GM19238 (cell line): Measurements from ENCODE around the gene DYNLL2.
"Not testable (repeated sequence)": the region's sequence is repeated elsewhere in the genome, so short reads cannot be mapped to it uniquely, and the experiment has no call there.

Experiments used
- DNase-seq: peaks from one replicate; pipeline ENCODE4 v3.0.0; 2011; ENCODE audit warnings: low spot score; ENCODE audit not compliant: insufficient read length

Gene DYNLL2

GRCh38 chr17:58072862-58073261 lies 10.4 kb upstream of the DYNLL2 start:
- no peak for DNase-seq

- not testable (repeated sequence) for DNase-seq
These were observed 10.0 kb upstream of the DYNLL2 start for GRCh38 chr17:58073266-58073665.

- DNase-seq, result not testable (repeated sequence)
These were observed 8.8 kb upstream of the DYNLL2 start for GRCh38 chr17:58074406-58074805.

GRCh38 chr17:58079300-58080033 lies 3.8 kb upstream of the DYNLL2 start:
- DNase-seq, result no peak

GRCh38 chr17:58081646-58082340 lies 1.4 kb upstream of the DYNLL2 start:
- DNase-seq, result no peak

DNA sequence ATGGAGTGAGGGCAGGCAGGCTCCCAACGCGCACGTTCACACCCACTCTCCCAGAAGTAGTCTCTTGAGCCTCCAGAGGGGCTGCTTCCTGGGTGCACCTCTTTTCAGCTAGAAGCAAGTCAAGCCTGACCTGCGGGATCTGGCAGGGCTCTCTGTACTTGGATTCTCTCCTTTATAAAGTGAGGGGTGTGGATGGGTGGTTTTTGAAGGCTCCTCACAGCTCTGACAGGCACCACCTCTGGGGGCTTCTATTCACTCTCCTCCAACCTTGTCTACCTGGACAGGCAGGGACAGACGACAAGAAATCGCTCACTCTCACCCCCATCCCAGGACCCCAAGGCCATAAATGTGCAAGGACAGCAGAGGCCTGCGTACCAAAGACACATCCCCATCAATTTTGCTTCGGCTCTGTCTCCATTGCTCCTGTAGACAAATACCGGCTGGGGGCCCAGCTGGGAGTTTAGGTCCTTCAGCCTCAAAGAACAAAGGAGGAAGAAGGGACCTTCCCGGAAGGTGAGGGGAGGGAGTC lies 814 bp upstream of the DYNLL2 start:
- no peak for DNase-seq

DNA sequence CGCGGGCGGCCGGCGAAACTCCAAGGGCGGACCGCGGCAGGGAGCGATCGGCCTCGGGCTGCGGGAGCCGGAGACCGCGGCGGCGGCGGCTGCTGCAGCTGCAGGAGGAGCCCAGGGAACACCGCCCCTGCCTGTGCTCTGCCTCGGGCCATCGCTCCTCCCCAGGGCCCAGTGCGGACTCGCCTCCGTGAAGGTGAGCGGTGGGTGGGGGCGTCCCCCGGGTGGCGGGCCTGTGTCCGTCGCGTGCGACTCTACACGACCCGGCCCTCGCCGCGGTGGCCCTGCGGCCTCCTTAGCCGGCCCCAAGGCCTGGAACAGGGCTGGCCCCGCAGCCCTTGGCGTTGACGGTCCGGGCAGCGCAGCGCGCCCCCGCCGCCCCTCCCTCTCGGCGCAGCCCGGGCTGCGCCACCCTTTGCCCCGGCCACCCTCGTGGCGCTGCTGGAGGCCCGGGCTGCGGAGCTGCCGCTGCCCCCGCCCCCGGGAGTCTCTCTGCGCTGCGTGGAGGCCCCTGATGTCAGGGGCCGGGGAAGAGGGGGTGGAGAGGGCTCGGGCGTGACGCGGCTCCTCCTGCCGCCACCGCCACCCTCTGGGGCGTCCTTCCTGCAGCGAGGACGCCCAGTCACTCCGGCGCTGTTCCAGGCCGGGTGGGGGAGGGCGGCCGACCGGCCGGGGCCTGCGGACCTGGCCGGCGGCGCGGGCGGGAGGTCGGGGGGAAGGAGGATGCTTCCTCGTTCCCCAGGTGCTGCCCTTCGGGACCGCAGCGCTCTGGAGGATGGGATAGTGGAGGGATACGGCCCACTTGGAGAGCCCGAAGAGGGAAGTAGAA lies 485 bp downstream of the DYNLL2 start:
- DNase-seq, result peak; percentile 72

DNA sequence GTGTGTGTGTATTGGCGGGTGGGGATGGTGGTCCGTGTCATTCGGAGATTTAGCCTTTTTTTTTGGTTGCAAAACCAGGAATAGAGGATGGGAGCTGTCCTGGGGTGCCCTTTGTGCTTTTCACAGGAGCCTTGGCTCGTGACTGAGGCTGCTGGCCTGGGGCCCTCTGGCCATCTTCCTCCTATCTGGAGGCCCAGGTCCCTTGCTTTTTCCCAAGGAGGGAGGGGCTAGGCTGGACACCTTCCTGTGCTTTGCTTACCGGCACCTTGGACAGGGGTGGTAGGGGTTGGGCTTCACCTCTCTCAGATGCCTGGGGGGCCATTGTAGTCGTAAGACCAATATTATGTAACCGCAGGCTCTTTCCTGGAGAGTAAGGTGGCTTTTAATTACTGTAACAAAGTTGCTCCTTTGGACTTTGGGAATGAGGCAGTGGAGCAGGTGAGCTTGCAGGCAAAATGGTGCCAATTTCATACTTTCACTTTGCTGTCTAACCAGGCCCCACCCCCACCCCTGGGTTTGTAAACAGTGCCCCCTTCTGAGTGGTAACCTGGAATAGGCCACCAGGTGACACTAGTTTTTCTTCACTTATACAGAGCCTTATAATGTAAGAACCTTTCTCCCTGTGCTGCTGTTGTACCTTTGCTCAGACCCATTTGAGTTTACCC lies 1.2 kb downstream of the DYNLL2 start:
- DNase-seq, result peak; percentile 45

DNA sequence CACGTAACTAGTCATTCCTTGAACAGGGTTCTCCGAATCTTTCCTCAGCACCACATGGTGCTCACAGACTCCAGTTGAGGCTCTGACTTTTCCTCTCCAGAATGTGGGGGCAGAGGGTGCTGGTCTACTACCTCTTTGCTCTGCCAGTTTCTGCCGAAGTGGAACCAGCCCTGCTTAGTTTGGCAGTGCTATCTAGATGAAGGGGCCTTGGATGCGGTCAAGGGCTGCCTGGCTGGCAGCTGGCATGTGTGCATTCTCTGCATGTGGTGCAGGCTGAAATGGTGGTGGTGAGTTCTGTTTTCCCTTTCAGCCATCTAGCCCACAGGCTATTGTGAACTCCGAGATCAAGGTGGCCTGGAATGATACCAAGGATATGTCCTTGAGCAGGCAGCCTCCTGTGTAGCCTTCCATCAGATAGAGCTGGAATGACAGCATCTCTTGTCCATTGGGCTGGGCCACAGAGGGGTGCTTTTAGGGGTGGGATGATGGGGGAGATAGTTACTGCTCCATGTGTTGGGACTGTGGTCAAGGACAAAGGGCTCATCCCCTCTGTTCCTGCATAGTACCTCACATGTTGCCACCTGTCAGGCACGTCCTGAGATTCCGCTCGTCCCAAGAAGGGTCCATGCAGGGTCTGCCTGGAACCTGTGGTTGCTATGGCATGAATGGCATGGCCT lies 2.0 kb downstream of the DYNLL2 start:
- DNase-seq, result no peak

- DNase-seq, result no peak
These were observed 3.7 kb downstream of the DYNLL2 start for GRCh38 chr17:58086953-58087352.

DNA sequence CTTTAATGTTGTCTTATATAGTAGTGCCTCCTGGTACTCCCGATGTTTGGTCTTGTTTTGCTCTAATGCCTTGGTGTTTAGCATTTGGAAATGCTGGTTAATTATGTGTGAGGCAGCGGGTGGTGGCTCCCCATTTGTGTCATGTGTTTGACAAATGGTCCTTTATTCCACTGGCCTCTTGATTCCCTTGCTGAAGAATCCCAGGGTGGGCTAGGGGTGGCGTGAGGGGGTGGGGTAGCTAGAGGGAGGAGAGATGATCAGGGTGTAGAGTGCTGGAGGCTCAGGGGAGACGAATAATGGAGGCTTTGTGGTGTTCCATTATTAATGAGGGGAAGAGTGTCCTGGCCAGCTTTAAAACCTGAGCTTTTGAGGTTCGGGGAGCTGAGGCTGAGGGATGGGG lies 5.4 kb downstream of the DYNLL2 start:
- no peak for DNase-seq

GRCh38 chr17:58089111-58089510 lies 5.9 kb downstream of the DYNLL2 start:
- DNase-seq, result no peak

DNA sequence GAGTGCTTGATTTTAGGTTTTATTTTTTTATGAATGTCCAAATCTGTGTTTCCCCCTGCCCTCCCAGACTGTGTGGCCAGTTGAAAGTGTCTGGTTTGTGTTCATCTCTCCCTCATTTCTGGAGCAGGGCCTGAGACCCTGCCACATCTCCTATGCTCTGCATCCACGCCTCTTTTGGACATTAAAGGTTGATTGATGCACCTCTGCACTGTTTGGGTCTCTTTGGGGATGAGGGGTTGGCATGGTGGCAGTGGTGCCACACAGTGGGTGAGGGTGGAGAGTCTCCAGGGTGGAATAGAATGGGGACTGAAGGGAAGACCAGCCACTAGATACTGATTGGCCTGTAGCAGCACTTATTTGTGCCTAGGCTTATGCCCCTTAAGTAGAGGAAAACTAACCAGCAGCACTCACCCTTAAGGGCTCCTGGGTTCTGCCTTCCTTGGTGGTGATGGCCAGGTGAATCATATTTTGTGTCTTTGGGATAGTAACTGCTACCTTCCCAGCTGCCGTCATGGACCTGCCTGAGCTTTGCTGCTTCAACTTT lies 7.9 kb downstream of the DYNLL2 start:
- no peak for DNase-seq

GRCh38 chr17:58092101-58092796 lies 9.0 kb downstream of the DYNLL2 start:
- no peak for DNase-seq

DNA sequence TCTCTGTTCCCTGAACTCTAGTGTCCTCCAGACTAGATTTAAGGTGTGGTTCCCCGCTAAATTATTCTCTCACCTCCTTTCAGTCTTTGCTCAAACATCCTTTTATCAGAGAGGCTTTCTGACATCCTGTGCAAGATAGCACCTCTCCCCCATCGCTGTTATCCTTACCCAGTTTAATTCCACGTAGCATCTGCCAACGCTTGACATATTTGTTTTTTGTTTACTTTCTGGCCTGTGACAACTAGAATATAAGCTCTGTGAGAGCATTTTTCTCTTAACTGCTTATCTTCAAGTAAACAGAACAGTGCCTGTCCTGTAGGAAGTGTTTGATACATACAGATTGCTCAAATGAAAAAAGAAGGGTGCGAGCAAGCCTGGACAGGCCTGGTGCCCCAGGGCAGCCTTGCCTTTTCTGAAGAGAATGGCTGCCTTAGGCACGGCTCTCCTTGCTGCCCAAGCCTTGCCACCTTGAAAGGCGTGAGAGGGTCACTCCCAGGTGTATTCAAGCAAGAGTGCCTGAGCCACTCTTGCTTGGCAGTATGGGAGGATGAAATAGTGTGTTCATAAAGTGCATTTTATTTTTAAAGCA lies 9.7 kb downstream of the DYNLL2 start:
- no peak for DNase-seq

DNA sequence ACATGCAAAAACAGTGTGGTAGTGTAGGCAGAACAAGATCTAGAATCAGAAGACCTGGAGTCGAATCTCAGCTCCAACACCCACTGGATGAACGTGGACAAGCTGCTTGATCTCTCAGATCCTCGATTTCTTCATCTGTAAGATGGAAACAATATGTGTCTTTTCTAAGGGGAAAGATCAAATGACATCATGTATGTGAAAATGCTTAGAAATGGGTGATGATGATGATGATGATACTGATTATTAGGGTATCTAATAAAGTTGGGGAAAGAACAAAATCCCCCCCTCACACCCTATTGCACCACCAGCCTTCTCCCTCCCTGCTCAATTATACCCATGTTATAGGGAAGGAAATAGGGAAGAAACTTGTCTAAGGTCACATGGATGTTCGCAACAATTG lies 10.9 kb downstream of the DYNLL2 start:
- no peak for DNase-seq

GRCh38 chr17:58096892-58097291 lies 13.7 kb downstream of the DYNLL2 start:
- no peak for DNase-seq

- no peak for DNase-seq
These were observed 14.3 kb downstream of the DYNLL2 start for GRCh38 chr17:58097384-58098088.

GRCh38 chr17:58100506-58100905 lies 17.3 kb downstream of the DYNLL2 start:
- DNase-seq, result no peak
